NCI-H2171 treated with DMSO at 0.1 percent for 48 hours (cell line): ENCODE measurements around the gene SOWAHB.

Source experiments
- DNase-seq: peaks from one replicate; lab custom pipeline; 2025; lab: John Stamatoyannopoulos, UW

SOWAHB gene, protein sequence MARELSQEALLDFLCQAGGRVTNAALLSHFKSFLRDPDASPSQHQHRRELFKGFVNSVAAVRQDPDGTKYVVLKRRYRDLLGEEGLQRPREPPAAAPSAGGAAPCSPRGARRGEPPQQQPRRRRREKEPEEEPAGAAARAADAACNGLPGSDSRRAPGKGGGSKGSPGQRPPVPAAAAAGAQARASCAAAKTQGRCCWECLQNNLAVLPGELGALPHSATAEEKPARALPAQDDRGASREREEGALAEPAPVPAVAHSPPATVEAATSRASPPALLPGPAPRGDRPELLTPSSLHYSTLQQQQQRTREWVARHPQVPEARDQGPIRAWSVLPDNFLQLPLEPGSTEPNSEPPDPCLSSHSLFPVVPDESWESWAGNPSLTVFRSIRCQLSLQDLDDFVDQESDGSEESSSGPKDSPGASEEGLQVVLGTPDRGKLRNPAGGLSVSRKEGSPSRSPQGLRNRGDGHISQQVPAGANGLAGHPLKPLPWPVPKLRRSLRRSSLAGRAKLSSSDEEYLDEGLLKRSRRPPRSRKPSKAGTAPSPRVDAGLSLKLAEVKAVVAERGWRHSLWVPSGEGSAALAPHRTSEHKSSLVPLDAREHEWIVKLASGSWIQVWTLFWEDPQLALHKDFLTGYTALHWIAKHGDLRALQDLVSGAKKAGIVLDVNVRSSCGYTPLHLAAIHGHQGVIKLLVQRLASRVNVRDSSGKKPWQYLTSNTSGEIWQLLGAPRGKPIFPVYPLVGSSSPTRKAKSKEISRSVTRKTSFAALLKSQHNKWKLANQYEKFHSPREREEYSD

DNA sequence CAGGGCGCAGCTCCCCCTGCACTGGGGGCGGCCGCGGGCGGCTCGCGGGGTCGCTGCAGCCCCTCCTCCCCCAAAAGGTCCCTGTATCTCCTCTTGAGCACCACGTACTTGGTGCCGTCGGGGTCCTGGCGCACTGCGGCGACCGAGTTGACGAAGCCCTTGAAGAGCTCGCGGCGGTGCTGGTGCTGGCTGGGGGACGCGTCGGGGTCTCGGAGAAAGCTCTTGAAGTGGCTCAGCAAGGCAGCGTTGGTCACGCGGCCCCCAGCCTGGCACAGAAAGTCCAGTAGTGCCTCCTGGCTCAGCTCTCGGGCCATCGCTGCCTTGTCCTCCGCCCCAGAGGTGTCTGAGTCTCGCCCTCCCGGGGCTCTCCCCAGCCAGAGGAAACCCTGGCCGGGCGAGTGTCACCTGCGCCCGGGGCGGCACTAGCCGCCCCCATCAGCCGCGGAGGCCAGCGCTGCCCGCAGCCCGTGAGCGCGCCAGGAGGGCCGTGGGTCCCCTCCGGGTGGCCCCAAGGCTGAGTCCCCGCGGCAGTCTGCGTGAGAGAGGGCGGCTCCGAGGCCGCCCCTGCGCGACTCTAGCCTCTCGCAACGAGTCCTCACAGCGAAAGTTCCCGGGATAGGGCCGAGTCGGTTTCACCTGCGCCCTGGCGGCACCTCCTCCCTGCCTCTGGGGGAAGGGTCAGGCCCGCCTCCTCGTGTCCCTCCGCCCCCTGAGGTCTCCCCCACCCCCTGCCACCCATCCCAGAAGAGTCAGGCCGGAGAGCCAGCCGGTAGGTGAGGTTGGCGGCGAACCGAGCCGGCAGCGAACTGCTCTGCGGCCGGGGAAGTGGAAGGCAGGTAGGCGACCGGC, at the start of gene SOWAHB:
TSS of gene SOWAHB (minus strand) at position 609 of the 849 bp plus-strand sequence. CDS start at position 314, 295 bp downstream.
- DNase-seq = no peak

DNA sequence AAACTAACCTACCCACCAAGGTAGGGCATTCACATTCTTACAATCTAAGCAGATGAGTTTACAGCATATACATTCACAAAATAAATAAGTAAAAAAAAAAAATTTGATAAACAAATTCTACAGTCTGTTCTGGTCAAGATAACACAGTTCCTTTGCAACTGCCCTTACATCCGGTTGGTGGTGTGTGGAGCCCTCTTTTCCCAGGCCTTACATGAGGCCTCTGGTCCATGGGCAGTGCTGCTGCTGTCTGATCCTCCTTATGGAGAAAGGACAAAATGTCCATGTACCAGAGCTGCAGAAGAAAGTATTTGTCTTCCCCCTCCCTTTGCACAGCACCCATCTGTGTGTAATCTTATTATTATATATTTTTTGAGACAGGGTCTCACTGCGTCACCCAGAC, 49.4 kb upstream of the SOWAHB start:
- DNase-seq = no peak

DNA sequence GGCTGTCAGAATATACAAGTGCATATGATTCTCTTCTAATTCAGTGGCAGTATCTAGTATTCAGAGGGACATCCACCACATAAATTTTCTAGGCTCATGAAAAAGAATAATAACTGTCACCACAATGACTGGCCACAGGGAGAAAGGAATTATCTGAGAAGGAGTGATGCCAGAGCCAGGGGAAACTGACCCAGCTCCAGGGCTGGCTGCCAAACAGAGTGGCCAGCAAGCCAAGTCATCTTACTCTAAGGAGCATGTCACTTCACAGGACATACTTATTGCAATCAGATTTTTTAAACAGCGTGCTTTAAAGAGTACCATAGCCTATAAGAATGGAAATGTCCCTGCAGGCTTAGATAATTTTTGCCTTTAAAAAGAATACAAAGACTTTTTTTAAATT, 45.8 kb upstream of the SOWAHB start:
- DNase-seq = no peak

DNA sequence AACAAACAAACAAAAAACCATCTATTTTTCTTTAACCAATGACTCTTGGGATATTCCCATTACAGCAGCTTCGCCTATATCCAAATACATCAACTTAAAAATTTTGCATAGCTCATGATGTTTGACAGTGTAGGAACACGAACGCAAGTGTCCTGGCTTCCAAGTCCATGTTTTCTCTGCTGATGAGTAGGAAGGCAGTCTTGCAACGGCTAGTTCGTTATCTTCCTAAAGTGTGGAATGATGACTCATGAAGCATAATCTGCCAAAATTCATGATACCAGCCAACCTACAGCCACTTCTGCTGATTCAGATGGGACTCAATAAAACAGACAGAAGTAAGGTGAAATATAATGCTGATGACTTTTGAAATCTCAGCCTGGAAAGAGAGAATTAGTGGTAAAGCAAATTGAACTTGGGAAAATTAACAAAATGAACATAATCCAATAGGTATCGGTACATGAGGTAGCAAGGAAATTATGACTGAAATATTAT, 45.2 kb upstream of the SOWAHB start:
- DNase-seq = no peak

DNA sequence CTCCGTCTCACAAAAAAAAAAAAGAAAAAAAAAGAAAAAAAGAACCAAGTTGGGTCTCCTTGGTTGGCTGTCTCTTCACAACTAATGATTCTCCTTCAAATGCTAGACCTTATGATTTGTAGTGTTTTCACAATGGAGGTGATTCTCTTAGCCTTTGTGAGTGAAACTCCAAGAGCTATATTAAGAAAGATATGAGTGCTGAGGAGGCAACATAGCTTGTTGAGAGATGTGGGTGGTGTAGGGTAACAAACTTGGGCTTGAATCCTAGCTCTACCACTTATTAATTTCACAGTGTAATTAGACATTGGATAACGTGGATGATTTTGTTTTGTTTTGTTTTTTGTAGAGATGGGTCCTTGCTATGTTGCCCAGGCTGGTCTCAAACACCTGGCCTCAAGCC, 41.2 kb upstream of the SOWAHB start:
- no peak for DNase-seq

DNA sequence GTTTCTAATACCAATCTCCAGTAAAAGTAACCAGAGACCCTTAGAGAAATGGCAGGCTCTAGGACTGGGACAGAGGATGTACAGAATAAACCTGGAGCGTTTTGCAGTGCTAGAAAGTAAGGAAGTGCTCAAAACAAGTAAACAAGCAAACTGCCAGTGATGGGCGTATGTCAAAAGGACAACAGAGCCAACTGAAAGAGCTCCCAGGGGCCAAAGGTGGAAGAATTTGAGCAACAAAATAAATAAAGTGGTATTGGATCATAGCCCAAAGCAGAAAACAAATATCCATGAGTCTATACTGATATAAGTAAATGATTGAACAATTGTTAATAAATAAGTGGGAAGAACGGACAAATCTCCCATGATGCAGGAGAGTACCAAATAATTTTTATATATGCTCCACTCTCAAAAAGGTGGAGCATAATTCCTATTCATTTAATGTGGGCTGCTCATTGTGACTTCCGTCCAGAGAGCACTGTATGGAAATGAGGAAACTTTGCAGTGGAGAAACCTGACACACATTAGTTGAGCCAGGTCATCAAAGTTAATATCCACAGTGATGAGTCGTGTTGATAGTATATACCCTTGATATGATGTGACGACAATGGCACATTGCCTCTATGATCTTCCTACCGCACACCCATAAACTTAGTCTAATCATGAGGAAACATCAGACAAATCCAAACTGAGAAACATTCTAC, 33.8 kb upstream of the SOWAHB start:
- no peak for DNase-seq

DNA sequence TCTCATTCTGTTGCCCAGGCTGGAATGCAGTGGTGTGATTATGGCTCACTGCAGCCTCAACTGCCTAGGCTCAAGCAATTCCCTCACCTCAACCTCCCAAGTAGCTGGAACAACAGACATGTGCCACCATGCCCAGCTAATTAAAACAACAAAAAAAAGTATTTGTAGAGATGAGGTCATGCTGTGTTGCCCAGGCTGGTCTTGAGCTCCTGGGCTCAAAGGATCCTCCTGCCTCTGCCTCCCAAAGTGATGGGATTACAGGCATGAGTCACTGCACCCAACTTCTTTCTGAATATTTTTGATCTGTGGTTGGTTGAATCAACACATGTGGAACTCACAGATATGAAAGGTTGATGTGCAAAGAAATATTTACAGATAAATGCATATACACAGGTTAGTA, 33.1 kb upstream of the SOWAHB start:
- DNase-seq = no peak

DNA sequence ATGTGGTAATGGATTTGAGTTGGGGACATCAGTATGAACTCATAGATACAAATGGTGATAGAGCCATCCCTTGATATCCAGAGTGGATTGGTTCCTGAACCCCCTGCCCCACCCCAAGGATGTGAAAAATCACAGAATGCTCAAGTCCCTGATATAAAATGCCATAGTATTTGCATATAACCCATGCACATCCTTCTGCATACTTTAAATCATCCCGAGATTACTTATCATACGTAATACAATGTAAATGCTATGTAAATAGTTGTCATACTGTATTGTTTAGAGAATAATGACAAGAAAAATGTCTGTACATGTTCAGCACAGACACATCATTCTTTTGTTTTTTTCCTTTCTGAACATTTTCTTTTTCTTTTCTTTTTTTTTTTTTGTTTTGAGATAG, 32.7 kb upstream of the SOWAHB start:
- DNase-seq = no peak

DNA sequence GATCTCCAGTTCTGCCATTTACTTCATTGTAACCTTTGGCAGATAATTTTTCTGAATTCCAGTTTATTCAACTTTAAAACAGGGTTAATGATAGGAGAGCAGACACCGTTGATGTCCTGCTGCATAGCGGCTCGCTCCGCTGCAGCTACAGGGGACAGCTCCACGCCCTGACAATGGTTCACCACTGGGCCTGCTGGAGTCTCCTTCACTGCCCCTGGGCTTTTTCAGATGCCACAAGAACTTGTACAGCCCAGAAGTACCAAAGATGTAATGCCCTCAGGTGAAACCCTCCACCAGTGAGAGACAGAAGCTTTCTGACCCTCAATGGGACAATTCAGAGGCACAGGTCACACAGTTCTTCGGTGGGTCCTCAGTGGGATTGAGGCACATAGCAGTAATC, 28.9 kb upstream of the SOWAHB start:
- DNase-seq = no peak

DNA sequence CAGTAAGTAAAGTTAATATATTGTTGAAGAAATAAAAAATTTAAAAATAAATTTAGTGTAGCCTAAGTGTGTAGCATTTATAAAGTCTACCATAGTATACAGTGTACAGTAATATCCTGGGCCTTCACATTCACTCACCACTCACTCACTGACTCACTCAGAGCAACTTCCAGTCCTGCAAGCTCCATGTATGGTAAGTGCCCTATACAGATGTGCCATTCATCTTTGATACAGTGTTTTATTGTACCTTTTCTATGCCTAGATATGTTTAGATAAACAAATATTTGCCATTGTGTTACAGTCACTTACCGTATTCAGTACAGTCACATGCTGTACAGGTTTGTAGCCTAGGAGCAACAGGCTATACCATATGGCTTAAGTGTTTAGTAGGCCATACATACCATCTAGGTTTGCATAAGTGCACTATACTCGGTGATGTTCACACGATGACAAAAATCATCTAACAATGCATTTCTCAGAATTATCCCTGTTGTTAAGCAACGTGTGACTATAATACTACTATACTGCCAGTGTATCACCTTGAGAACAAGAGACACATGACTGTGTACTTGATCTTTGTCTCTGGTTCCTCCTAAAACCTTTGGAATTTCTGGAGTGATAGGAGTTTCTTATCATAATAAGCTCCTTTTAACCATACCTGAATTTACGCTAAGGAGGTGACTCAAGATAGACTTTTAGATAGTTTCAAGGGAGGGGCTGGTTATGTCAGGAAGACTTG, 25.8 kb upstream of the SOWAHB start:
- no peak for DNase-seq

DNA sequence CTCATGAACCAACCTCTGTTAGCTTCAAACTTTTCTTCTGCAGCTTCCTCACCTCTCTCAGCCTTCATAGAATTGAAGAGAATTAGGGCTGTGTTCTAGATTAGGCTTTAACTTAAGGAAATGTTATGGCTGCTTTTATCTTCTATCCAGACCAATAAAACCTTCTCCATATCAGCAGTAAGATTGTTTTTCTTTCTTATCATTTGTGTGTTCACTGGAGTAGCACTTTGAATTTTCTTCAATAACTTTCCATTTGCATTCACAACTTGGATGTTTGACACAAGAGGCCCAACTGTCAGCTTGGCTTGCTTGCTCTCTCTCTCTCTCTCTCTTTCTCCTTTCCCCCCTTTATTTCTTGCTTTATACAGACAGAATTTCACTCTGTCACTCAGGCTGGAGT, 22.8 kb upstream of the SOWAHB start:
- DNase-seq = no peak

DNA sequence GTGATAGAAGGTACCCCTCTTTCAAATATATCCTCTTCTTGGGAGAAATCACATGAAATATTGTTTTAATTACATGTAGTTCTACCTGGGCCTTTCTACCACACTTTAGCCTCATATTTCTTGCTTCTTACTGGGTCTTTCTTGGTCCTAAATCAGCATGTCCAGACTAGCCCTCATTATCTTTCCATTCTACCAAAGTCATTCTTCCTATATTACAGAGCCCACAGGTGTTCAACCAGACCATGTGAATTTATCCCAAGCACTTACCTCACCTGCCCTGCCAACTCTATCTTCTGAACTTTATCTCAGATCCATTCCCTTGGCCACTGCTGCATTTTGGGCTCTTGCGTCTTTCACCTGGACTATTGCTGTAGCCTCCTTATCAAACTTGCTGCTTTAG, 11.8 kb upstream of the SOWAHB start:
- DNase-seq = no peak

DNA sequence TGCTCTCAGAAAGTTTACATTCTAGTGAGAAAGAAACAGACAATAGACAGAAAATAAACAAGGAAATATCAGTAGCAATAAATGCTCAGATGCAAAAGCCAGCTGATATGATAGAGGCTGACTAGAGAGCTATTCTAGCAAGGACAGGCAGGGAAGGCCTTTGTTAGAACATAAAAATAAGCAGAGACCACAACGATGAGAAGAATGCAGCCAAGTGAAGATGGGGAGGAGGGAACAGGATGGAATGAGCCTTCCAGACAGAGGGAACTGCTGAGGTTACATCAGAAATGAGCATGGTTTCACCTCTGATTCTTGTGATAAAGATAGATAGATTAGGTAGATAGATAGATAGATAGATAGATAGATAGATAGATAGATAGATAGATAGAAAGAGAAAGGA, 7.6 kb upstream of the SOWAHB start:
- DNase-seq = no peak

DNA sequence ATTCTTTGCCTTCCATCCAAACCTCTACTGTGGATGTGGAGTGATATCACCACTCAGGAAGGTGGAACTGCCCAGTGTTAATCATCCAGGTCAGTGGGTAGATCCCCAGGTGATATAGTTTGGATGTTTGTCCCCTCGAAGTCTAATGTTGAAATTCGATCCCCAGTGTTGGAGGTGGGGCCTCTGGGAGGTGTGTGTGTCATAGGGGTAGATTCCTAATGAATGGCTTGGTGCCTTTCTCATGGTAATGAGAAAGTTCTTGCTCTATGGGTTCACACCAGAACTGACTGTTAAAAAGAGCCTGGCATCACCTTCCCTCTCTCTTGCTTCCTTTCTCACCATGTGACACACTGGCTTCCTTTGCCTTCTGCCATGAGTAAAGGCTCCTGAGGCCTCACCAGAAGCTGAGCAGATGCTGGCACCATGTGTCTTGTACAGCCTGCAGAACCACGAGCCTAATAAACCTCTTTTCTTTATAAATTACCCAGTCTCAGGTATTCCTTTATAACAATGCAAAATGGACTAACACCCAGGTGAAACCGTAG, 6.8 kb upstream of the SOWAHB start:
- DNase-seq = no peak

DNA sequence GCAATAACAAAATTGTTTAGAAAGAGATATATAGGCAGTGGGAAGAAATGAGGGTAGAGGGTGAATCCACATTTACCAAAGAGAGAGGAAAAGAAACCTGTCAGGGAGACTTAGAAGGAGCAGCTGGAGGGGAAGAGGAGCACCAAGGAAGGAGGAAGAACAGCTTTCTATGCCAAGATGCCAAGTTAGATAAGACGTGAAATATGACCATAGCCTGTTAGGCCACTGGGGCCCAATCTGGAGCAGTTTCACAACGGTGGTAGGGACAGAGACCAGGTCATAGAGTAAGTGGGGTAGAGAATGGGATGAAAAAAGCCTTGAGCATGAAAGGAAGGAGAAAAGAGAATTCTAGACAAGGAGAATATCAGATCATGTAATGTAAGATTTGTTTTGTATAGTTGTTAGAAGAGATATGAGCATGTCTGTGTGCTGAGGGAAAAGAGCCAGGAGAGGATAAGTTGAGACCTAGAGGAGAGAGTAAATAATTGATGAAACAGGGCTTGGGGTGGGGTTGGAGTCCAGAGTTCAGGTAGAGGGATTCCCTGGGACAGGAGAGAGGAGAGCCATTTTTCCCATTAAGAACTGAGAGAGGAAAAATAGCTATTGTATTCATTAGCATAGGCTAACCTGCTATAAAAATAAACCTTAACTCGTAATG, 4.4 kb upstream of the SOWAHB start:
- DNase-seq = no peak

DNA sequence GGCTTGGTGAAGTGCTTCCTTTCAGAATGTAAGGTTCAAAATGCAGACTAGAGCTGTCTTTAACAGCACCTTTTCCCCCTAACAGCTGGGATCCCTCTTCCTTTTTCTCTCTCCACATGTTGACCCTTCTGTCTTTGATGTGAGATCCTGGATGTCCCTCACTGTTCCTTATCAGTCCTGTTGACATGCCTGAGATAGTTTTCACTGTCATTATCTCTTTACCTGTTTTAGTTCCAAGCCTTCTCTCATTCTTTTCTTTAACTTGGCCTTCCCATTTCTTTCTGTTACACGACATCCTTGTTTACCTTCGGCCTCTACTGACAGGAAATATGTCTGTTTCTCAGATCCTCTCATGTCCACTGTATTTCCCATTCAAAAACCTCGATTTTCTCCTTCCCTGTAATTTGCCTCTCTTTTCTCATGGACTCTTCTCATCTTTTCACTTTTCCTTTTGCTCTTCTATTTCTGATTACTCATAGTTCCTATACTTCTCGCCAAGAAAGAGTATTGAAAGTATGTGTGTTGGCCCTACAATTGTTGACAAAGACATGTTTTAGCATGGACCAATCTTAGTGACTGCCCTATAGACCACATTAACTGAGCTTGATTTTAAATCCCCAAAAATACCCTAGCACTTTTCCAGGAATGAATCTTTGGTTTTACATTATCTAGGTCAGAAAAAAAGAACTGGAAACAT, 1.2 kb upstream of the SOWAHB start:
- no peak for DNase-seq

DNA sequence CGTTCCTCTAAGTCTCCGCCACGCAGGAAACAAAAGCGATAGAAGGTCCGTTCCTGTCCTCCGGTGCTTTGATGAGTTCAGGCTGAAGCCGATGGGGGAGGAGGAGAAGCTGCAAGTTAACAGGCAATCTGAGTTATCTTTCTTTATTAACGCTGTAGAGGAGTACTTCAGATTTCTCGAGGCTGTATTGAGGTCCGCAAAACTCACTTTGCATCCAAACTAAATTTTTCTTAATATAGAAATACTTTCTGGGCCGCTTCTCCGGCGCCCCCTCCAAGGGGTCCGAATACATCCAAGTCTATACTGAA, 395 bp upstream of the SOWAHB start:
- no peak for DNase-seq

DNA sequence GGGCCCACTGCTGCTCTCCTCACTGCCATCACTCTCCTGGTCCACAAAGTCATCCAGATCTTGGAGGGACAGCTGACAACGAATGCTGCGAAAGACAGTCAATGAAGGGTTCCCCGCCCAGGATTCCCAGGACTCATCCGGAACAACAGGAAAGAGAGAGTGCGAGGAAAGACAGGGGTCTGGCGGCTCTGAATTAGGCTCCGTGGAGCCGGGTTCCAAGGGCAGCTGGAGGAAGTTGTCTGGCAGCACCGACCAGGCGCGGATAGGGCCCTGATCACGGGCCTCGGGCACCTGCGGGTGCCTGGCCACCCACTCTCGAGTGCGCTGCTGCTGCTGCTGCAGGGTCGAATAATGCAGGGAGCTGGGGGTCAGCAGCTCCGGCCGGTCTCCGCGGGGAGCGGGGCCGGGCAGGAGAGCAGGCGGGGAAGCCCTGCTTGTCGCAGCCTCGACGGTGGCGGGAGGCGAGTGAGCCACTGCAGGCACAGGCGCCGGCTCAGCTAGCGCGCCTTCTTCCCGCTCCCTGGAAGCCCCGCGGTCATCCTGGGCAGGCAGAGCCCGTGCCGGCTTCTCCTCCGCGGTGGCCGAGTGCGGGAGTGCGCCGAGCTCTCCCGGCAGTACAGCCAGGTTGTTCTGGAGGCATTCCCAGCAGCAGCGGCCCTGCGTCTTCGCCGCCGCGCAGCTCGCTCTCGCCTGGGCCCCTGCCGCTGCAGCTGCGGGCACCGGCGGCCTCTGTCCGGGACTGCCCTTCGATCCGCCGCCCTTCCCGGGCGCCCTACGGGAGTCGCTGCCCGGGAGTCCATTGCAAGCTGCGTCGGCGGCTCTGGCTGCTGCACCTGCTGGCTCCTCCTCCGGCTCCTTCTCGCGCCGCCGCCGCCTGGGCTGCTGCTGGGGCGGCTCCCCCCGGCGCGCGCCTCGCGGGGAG, 1.1 kb downstream of the SOWAHB start:
- no peak for DNase-seq

DNA sequence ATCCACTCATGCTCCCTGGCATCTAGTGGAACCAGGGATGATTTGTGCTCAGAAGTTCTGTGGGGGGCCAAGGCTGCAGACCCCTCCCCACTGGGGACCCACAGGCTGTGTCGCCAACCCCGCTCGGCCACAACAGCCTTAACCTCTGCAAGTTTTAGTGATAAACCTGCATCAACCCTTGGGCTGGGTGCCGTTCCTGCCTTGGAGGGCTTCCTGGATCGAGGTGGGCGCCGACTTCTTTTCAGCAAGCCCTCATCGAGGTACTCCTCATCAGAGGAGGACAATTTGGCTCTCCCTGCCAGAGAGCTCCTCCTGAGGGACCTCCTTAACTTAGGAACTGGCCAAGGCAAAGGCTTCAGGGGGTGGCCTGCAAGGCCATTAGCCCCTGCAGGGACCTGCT, 1.9 kb downstream of the SOWAHB start:
- DNase-seq = no peak
